Measurements from ENCODE around the gene DDX23. TPM values are rescaled to one million over a fixed set of nuclear protein-coding genes. Genes with fewer than 3 reads are reported as not detected.

Gene DDX23
- total RNA-seq, 6 donors from 2014 or later: 64.5 to 163 (median 81.8) TPM

- ATAC-seq (ENCODE audit: low FRiP score in 2 of 2): no peak
Measured at GRCh38 chr12:48824905-48825304, 27.1 kb downstream of the DDX23 start.

GRCh38 chr12:48824112-48824511 lies 27.9 kb downstream of the DDX23 start:
- no peak for TF ChIP-seq POLR2AphosphoS5 (IDR thresholded peaks at IDR 0.05)
- TF ChIP-seq EP300 (IDR thresholded peaks at IDR 0.05): no peak
- TF ChIP-seq CTCF (IDR thresholded peaks at IDR 0.05): no peak
- no peak for TF ChIP-seq POLR2A (IDR thresholded peaks at IDR 0.05)

More at GRCh38 chr12:48824905-48825304, 27.1 kb downstream of the DDX23 start:
- H3K4me1 ChIP-seq: peaks cover 0 to 4% (median 0%) of the 10 kb centered on the region in 4 donors
- no peak for TF ChIP-seq POLR2A (IDR thresholded peaks at IDR 0.05)
- TF ChIP-seq CTCF (IDR thresholded peaks at IDR 0.05): no peak
- TF ChIP-seq EP300 (IDR thresholded peaks at IDR 0.05): no peak
- TF ChIP-seq POLR2AphosphoS5 (IDR thresholded peaks at IDR 0.05): no peak
- DNase-seq: no peak
- H3K36me3 ChIP-seq: peaks cover 7 to 62% (median 30%) of the 10 kb centered on the region in 4 donors
- no peaks in the 10 kb centered on the region for H3K9me3 ChIP-seq
- no peak overlapping the region for H3K4me3 ChIP-seq
- 80 to 91% methylated on average over 1 to 4 of the region's 4 CpGs for WGBS, 2 donors
- no peaks in the 10 kb centered on the region for H3K27me3 ChIP-seq
- H3K27ac ChIP-seq: no peak overlapping the region

GRCh38 chr12:48823281-48823680 lies 28.7 kb downstream of the DDX23 start:
- Histone ChIP-seq H3K9me3 (no peaks in the 10 kb centered on the region), H3K27me3 (peaks cover 0 to 5% (median 0%) of the 10 kb centered on the region in 4 donors), H3K27ac (no peak overlapping the region), H3K4me3 (no peak overlapping the region), H3K4me1 (peaks cover 2 to 11% (median 9%) of the 10 kb centered on the region in 4 donors), H3K36me3 (peaks cover 0 to 46% (median 14%) of the 10 kb centered on the region in 4 donors)
- no peak for DNase-seq
- no peak for ATAC-seq (ENCODE audit: low FRiP score in 2 of 2)
- WGBS, 2 donors: 88 to 94% methylated on average over 10 to 11 of the region's 11 CpGs
- TF ChIP-seq CTCF (IDR thresholded peaks at IDR 0.05) (no peak), POLR2AphosphoS5 (IDR thresholded peaks at IDR 0.05) (no peak), POLR2A (IDR thresholded peaks at IDR 0.05) (no peak), EP300 (IDR thresholded peaks at IDR 0.05) (no peak)

More at GRCh38 chr12:48824112-48824511, 27.9 kb downstream of the DDX23 start:
- WGBS, 2 donors: 64 to 73% methylated on average over 12 of the region's 12 CpGs
- no peaks in the 10 kb centered on the region for H3K9me3 ChIP-seq
- H3K27me3 ChIP-seq: no peaks in the 10 kb centered on the region
- peaks cover 0 to 5% (median 2%) of the 10 kb centered on the region in 4 donors for H3K4me1 ChIP-seq
- DNase-seq: peak in 1 of 2 donors; percentile 79
- H3K4me3 ChIP-seq: no peak overlapping the region
- H3K36me3 ChIP-seq: peaks cover 5 to 54% (median 23%) of the 10 kb centered on the region in 4 donors
- ATAC-seq (ENCODE audit: low FRiP score in 2 of 2): peak in 1 of 2 donors; percentile 75
- H3K27ac ChIP-seq: no peak overlapping the region

GRCh38 chr12:48822711-48823110 lies 29.3 kb downstream of the DDX23 start:
- Histone ChIP-seq H3K4me1 (peaks cover 5 to 16% (median 13%) of the 10 kb centered on the region in 4 donors), H3K9me3 (no peaks in the 10 kb centered on the region), H3K27ac (no peak overlapping the region), H3K36me3 (peaks cover 0 to 40% (median 9%) of the 10 kb centered on the region in 4 donors), H3K4me3 (no peak overlapping the region), H3K27me3 (peaks cover 0 to 5% (median 0%) of the 10 kb centered on the region in 4 donors)
- DNase-seq (no peak), ATAC-seq (ENCODE audit: low FRiP score in 2 of 2) (no peak)
- WGBS, 2 donors: 71 to 90% methylated on average over 2 of the region's 2 CpGs
- no peak for TF ChIP-seq POLR2AphosphoS5 (IDR thresholded peaks at IDR 0.05)
- TF ChIP-seq CTCF (IDR thresholded peaks at IDR 0.05): no peak
- TF ChIP-seq POLR2A (IDR thresholded peaks at IDR 0.05): no peak
- no peak for TF ChIP-seq EP300 (IDR thresholded peaks at IDR 0.05)

- no peak overlapping the region for H3K27ac ChIP-seq
- TF ChIP-seq POLR2AphosphoS5 (IDR thresholded peaks at IDR 0.05) (no peak), EP300 (IDR thresholded peaks at IDR 0.05) (no peak), CTCF (IDR thresholded peaks at IDR 0.05) (no peak), POLR2A (IDR thresholded peaks at IDR 0.05) (no peak)
- H3K9me3 ChIP-seq: no peaks in the 10 kb centered on the region
- peaks cover 0 to 5% (median 0%) of the 10 kb centered on the region in 4 donors for H3K27me3 ChIP-seq
- H3K4me3 ChIP-seq: no peak overlapping the region
- H3K36me3 ChIP-seq: peaks cover 0 to 35% (median 6%) of the 10 kb centered on the region in 4 donors
- H3K4me1 ChIP-seq: peaks cover 8 to 21% (median 18%) of the 10 kb centered on the region in 4 donors
- 92% methylated on average over 2 to 5 of the region's 5 CpGs for WGBS, 2 donors
- ATAC-seq (ENCODE audit: low FRiP score in 2 of 2) (no peak), DNase-seq (no peak)
Measured at GRCh38 chr12:48822139-48822538, 29.8 kb downstream of the DDX23 start.

Data from upper lobe of left lung (tissue), 6 donors.